DND-41 (cell line): ENCODE measurements around the gene AICDA.
"Not testable (repeated sequence)": the region's sequence is repeated elsewhere in the genome, so short reads cannot be mapped to it uniquely, and the experiment has no call there.

Source experiments
- ATAC-seq: fragments of 200-7000 bp; cut with Tn5 transposase; 3 replicates; pipeline ENCODE4 v1.9.1; 2021; ENCODE audit warnings: low read depth; ENCODE audit not compliant: insufficient read depth
- DNase-seq: peaks from one replicate; pipeline ENCODE4 v3.0.0-alpha.2; 2020
- H2AFZ ChIP-seq: 2 replicates; pipeline ENCODE4 v1.6.0; 2012; ENCODE audit warnings: low read depth, low read length
- H3K27ac ChIP-seq: 2 replicates; pipeline ENCODE4 v1.5.1; 2012; ENCODE audit warnings: low read length, inconsistent platforms
- H3K27me3 ChIP-seq: fragments of 200-600 bp; sonication (generic); 2 replicates; pipeline ENCODE4 v1.6.0; 2012; ENCODE audit warnings: low read length, mild to moderate bottlenecking, inconsistent platforms; ENCODE audit not compliant: insufficient read depth, poor library complexity
- H3K36me3 ChIP-seq: 2 replicates; pipeline ENCODE4 v1.5.1; 2012; ENCODE audit warnings: low read length, inconsistent platforms; ENCODE audit not compliant: insufficient read depth
- H3K4me1 ChIP-seq: 2 replicates; pipeline ENCODE4 v1.5.1; 2012; ENCODE audit warnings: mild to moderate bottlenecking, low read length; ENCODE audit not compliant: insufficient read depth
- H3K4me2 ChIP-seq: 2 replicates; pipeline ENCODE4 v1.6.0; 2012; ENCODE audit warnings: mild to moderate bottlenecking, moderate library complexity, low read length, inconsistent platforms; ENCODE audit not compliant: insufficient read depth
- H3K4me3 ChIP-seq, 2 experiments: fragments of 200-600 bp in 1 of 2; shearing (Covaris generic) in 1 of 2; 2 replicates each; pipeline ENCODE4 v1.5.1; 2012 to 2016; ENCODE audit warnings: inconsistent platforms in 2 of 2, low read length in 2 of 2, mild to moderate bottlenecking in 2 of 2, low read depth in 1 of 2, moderate library complexity in 1 of 2
- H3K79me2 ChIP-seq: 2 replicates; pipeline ENCODE4 v1.6.0; 2012; ENCODE audit warnings: low read length, inconsistent platforms; ENCODE audit not compliant: insufficient read depth
- H3K9ac ChIP-seq: 2 replicates; pipeline ENCODE4 v1.6.0; 2012; ENCODE audit warnings: low read depth, mild to moderate bottlenecking, inconsistent platforms, low read length, moderate library complexity
- H3K9me3 ChIP-seq: 2 replicates; pipeline ENCODE4 v1.5.1; 2012; ENCODE audit warnings: low read length, moderate library complexity, mild to moderate bottlenecking, inconsistent platforms; ENCODE audit not compliant: insufficient read depth, severe bottlenecking
- H4K20me1 ChIP-seq: 2 replicates; pipeline ENCODE4 v1.6.0; 2012; ENCODE audit warnings: low read length; ENCODE audit not compliant: insufficient read depth
- EZH2 ChIP-seq: IDR thresholded peaks from 3 replicates; pipeline ENCODE4 v1.6.1; 2012; ENCODE audit warnings: borderline replicate concordance, low read depth, mild to moderate bottlenecking, moderate library complexity, low read length, inconsistent platforms; ENCODE audit not compliant: severe bottlenecking
- TF ChIP-seq, protein P1 (sequence below): IDR thresholded peaks from 2 replicates; pipeline ENCODE4 v1.5.1; 2012; ENCODE audit warnings: borderline replicate concordance, low read length, moderate library complexity, mild to moderate bottlenecking; ENCODE audit not compliant: poor library complexity, severe bottlenecking; ENCODE audit errors: extremely low read depth

Gene AICDA

GRCh38 chr12:8638951-8639350 lies 26.3 kb upstream of the AICDA start:
- ATAC-seq (no peak), DNase-seq (no peak)
- TF ChIP-seq, protein P1, sequence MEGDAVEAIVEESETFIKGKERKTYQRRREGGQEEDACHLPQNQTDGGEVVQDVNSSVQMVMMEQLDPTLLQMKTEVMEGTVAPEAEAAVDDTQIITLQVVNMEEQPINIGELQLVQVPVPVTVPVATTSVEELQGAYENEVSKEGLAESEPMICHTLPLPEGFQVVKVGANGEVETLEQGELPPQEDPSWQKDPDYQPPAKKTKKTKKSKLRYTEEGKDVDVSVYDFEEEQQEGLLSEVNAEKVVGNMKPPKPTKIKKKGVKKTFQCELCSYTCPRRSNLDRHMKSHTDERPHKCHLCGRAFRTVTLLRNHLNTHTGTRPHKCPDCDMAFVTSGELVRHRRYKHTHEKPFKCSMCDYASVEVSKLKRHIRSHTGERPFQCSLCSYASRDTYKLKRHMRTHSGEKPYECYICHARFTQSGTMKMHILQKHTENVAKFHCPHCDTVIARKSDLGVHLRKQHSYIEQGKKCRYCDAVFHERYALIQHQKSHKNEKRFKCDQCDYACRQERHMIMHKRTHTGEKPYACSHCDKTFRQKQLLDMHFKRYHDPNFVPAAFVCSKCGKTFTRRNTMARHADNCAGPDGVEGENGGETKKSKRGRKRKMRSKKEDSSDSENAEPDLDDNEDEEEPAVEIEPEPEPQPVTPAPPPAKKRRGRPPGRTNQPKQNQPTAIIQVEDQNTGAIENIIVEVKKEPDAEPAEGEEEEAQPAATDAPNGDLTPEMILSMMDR = no peak
- TF ChIP-seq EZH2 = no peak
- Histone ChIP-seq H2AFZ (no peak overlapping the region), H3K36me3 (no peaks in the 10 kb centered on the region), H4K20me1 (no peaks in the 10 kb centered on the region), H3K9ac (no peak overlapping the region), H3K4me3 (no peak overlapping the region), H3K4me2 (no peak overlapping the region), H3K4me1 (peaks cover 4% of the 10 kb centered on the region), H3K79me2 (no peaks in the 10 kb centered on the region), H3K27me3 (no peaks in the 10 kb centered on the region), H3K9me3 (no peaks in the 10 kb centered on the region), H3K27ac (no peak overlapping the region)

DNA sequence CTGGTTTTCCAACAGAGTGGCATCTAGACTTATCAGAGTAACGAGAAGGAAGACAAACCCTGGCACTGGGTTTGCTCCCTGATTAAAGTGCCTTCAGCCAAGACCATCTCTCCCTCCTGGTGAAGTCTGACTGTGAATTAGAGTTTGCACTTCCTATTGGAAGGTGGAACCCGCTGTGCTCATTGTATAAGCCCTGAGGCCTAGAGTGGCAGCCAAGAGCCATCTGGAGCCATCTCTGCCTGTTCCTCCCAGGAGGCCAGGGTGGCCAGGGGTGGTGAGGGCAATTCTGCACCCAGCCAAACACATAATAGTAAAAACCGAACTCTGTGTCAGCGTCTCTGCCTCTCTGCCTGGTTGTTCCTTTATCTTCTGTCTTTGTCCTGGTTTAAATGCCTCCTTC lies 25.0 kb upstream of the AICDA start:
- Histone ChIP-seq H3K27me3 (no peaks in the 10 kb centered on the region), H2AFZ (no peak overlapping the region), H3K9me3 (no peaks in the 10 kb centered on the region), H3K4me1 (no peaks in the 10 kb centered on the region), H4K20me1 (no peaks in the 10 kb centered on the region), H3K4me2 (no peak overlapping the region), H3K36me3 (no peaks in the 10 kb centered on the region), H3K79me2 (no peaks in the 10 kb centered on the region), H3K4me3 (no peak overlapping the region), H3K27ac (no peak overlapping the region), H3K9ac (no peak overlapping the region)
- DNase-seq = no peak
- TF ChIP-seq EZH2 = no peak
- TF ChIP-seq, protein P1 = no peak
- no peak for ATAC-seq

GRCh38 chr12:8637244-8637643 lies 24.6 kb upstream of the AICDA start:
- no peak overlapping the region for H3K4me2 ChIP-seq
- TF ChIP-seq, protein P1 = no peak
- TF ChIP-seq EZH2 = no peak
- ATAC-seq = no peak
- no peaks in the 10 kb centered on the region for H3K27me3 ChIP-seq
- DNase-seq = no peak
- H3K9me3 ChIP-seq = no peaks in the 10 kb centered on the region
- H4K20me1 ChIP-seq = no peaks in the 10 kb centered on the region
- no peak overlapping the region for H2AFZ ChIP-seq
- H3K27ac ChIP-seq = no peak overlapping the region
- no peak overlapping the region for H3K4me3 ChIP-seq
- H3K79me2 ChIP-seq = no peaks in the 10 kb centered on the region
- H3K9ac ChIP-seq = no peak overlapping the region
- H3K4me1 ChIP-seq = no peaks in the 10 kb centered on the region
- no peaks in the 10 kb centered on the region for H3K36me3 ChIP-seq

DNA sequence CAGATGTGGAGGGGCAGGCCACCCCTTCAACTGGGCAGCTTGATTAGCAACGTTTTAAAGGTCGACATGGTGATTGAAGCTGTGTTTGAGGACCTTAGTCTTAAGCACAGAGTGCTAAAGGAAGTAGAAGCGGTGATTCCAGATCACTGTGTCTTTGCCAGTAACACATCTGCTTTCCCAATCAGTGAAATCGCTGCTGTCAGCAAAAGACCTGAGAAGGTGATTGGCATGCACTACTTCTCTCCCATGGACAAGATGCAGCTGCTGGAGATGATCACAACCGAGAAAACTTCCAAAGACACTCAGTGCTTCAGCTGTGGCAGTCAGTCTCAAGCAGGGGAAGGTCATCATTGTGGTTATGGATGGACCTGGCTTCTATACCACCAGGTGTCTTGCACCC lies 23.9 kb upstream of the AICDA start:
- Histone ChIP-seq H2AFZ (no peak overlapping the region), H3K9ac (no peak overlapping the region)
- TF ChIP-seq, protein P1 = no peak
- no peak for TF ChIP-seq EZH2

DNA sequence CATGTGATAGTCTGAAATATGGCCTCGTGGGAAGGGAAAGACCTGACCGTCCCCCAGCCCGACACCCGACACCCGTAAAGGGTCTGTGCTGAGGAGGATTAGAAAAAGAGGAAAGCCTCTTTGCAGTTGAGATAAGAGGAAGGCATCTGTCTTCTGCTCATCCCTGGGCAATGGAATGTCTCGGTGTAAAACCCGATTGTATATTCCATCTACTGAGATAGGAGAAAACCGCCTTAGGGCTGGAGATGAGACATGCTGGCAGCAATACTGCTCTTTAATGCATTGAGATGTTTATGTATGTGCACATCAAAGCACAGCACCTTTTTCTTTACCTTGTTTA lies 23.3 kb upstream of the AICDA start:
- not testable (repeated sequence) for H3K4me2 ChIP-seq, H3K9ac ChIP-seq, H3K9me3 ChIP-seq, H3K4me1 ChIP-seq, DNase-seq, H4K20me1 ChIP-seq, ATAC-seq, H3K79me2 ChIP-seq, H3K27ac ChIP-seq, H3K27me3 ChIP-seq, H2AFZ ChIP-seq, H3K36me3 ChIP-seq, H3K4me3 ChIP-seq

More for the DNA sequence above, 23.9 kb upstream of the AICDA start:
- ATAC-seq (no peak), DNase-seq (no peak)
- Histone ChIP-seq H3K27me3 (no peaks in the 10 kb centered on the region), H3K4me3 (no peak overlapping the region), H3K4me2 (no peak overlapping the region), H3K9me3 (no peaks in the 10 kb centered on the region), H4K20me1 (no peaks in the 10 kb centered on the region), H3K36me3 (no peaks in the 10 kb centered on the region), H3K27ac (no peak overlapping the region), H3K4me1 (no peaks in the 10 kb centered on the region), H3K79me2 (no peaks in the 10 kb centered on the region)
